ENCODE results near the gene LHPP.
"Not testable (repeated sequence)": the region's sequence is repeated elsewhere in the genome, so short reads cannot be mapped to it uniquely, and the experiment has no call there.

The LHPP gene

GRCh38 chr10:124598196-124598595 is 136.6 kb downstream of the LHPP start:
- no peak for DNase-seq

GRCh38 chr10:124598773-124599587 is 137.4 kb downstream of the LHPP start:
- DNase-seq = no peak

- DNase-seq = no peak
Measured at GRCh38 chr10:124599588-124600050, 138.0 kb downstream of the LHPP start.

GRCh38 chr10:124600051-124600880 is 138.6 kb downstream of the LHPP start:
- no peak for DNase-seq

GRCh38 chr10:124601016-124601415 is 139.4 kb downstream of the LHPP start:
- DNase-seq = no peak

- DNase-seq = no peak
Measured at GRCh38 chr10:124601431-124602120, 140.0 kb downstream of the LHPP start.

- no peak for DNase-seq
Measured at GRCh38 chr10:124602121-124602561, 140.5 kb downstream of the LHPP start.

GRCh38 chr10:124602646-124603365 is 141.2 kb downstream of the LHPP start:
- DNase-seq = no peak

- DNase-seq = no peak
Measured at GRCh38 chr10:124603376-124604213, 142.0 kb downstream of the LHPP start.

- no peak for DNase-seq
Measured at GRCh38 chr10:124604214-124605000, 142.8 kb downstream of the LHPP start.

- DNase-seq = no peak
Measured at GRCh38 chr10:124605001-124605370, 143.4 kb downstream of the LHPP start.

GRCh38 chr10:124605481-124605855 is 143.8 kb downstream of the LHPP start:
- DNase-seq = no peak

GRCh38 chr10:124605856-124606812 is 144.5 kb downstream of the LHPP start:
- no peak for DNase-seq

GRCh38 chr10:124606822-124607221 is 145.2 kb downstream of the LHPP start:
- DNase-seq = no peak

GRCh38 chr10:124607693-124608092 is 146.1 kb downstream of the LHPP start:
- DNase-seq = no peak

GRCh38 chr10:124608093-124608721 is 146.6 kb downstream of the LHPP start:
- DNase-seq = no peak

GRCh38 chr10:124609698-124610097 is 148.1 kb downstream of the LHPP start:
- no peak for DNase-seq

- not testable (repeated sequence) for DNase-seq
Measured at GRCh38 chr10:124610186-124610585, 148.6 kb downstream of the LHPP start.

- DNase-seq = not testable (repeated sequence)
Measured at GRCh38 chr10:124610851-124611250, 149.2 kb downstream of the LHPP start.
